ENCODE data around the gene CLEC2A. TPM values are rescaled to one million over a fixed set of nuclear protein-coding genes. Genes with fewer than 3 reads are reported as not detected.
"Not testable (repeated sequence)": the region's sequence is repeated elsewhere in the genome, so short reads cannot be mapped to it uniquely, and the experiment has no call there.

Gene CLEC2A, protein sequence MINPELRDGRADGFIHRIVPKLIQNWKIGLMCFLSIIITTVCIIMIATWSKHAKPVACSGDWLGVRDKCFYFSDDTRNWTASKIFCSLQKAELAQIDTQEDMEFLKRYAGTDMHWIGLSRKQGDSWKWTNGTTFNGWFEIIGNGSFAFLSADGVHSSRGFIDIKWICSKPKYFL
- total RNA-seq = not detected in 2 replicates

DNA sequence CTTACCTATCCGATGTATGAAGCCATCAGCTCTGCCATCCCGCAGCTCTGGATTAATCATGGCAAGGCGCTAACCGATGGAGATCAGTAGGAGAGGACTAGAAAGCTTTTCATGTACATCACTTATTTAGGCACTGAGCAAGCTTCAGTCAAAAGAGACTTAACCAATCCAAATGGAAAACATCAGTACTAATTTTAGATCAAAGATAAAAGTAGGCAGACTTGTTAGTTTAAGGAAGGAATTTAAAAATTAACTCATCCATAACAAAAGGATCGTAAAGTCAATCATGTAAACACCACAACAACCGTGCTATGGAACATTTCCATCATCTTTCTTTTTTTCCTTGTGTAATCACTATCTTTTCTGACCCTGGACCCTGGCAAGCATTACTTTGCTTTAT lies at the start of gene CLEC2A:
Gene CLEC2A (minus strand): TSS at position 101 of the 400 bp plus-strand sequence. CDS start 41 bp downstream, at position 60.
- intact Hi-C loops (cut with micrococcal nuclease) = no loop called here

DNA sequence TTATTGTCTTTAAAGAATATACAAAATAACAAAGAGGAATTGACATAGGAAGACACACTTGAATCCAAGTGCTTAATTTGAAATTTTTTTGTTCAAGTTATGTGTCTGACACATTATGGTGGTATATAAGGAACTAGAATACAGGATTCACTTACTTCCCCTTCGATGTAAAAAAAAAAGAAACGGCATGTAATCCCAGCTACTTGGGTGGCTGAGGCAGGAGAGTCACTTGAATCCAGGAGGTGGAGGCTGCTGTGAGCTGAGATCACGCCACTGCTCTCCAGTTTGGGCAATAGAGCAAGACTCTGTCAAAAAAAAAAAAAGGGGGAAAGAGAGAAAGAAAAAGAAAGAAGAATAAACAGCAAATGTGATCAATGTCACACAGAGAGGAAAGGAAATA lies 48.0 kb upstream of the CLEC2A start:
- intact Hi-C loops (cut with micrococcal nuclease) = no loop called here

DNA sequence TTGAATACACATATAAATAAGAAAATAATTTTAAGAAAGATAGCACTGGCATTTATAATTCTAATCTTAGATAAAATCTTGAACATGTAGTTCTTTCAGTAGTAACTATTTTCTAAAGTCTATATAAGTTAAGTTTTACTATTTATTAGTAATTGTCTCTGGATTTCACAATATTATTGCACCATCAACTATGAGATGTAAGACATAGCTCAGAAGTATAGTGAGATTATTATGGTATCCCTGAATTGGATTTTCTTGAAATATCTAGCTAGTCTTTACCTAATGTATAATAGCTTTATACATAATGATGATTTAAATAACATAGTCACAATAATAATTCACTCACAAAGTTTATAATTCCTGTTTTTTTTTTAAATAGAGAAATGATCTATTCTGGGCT lies 45.7 kb upstream of the CLEC2A start:
- intact Hi-C loops (cut with micrococcal nuclease) = no loop called here

DNA sequence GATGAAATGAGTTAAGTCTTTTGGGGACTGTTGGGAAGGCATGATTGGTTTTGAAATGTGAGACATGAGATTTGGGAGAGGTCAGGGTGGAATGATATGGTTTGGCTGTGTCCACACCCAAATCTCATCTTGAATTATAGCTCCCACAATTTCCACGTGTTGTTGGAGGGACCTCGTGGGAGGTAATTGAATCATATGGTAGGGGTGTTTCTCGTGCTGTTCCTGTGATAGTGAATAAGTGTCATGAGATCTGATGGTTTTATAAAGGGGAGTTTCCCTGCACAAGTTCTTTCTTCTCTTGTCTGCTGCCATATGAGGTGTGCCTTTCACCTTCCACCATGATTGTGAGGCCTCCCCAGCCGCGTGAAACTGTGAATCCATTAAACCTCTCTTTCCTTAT lies 44.5 kb upstream of the CLEC2A start:
- intact Hi-C loops (cut with micrococcal nuclease) = not testable (repeated sequence)

DNA sequence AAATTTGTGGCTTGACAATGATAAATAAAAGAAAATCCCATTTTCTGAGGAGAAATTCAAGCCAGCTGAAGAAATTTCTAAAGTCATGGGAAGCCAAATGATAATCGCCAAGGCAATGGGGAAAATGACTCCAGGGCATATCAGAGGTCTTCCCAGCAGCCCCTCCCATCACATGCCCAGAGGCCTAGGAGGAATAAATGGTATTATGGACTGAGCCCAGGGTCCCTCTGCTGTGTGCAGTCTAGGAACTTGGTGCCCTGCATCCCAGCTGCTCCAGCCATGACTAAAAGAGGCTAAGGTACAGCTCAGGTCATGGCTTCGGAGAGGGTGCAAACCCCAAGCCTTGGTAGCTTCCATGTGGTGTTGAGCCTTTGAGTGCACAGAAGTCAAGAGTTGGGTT lies 43.4 kb upstream of the CLEC2A start:
- intact Hi-C loops (cut with micrococcal nuclease) = no loop called here

DNA sequence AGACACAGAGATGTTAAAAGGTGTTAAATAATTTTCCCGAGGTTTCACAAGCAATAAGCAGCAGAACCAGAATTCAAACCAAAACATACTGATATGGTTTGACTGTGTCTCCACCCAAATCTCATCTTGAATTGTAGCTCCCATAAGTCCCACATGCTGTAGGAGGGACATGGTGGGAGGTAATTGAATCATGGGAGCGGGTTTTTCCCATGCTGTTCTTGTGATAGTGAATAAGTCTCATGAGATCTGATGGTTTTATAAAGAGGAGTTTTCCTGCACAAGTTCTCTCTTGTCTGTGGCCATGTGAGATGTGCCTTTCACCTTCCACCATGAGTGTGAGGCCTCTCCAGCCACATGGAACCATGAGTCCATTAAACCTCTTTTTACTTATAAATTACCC lies 42.6 kb upstream of the CLEC2A start:
- intact Hi-C loops (cut with micrococcal nuclease) = not testable (repeated sequence)

DNA sequence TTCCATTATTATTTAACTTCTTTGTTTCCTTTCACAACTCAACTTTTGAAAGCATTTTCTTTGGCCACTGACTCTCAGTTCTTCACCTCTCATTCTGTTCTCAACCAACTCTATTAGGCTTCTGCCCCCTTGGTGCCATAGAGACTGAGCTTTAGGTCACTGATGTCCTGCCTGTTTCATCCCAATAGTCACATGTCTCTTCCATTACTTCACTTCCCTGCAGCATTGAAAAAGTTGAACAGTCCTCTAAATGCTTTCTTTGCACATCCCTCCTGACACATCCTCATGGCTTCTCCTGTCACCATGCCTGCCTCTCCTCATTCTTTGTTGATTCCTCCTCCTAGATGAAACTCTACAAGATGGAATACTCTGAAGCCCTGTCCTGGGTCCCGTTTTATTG lies 41.8 kb upstream of the CLEC2A start:
- intact Hi-C loops (cut with micrococcal nuclease) = no loop called here

DNA sequence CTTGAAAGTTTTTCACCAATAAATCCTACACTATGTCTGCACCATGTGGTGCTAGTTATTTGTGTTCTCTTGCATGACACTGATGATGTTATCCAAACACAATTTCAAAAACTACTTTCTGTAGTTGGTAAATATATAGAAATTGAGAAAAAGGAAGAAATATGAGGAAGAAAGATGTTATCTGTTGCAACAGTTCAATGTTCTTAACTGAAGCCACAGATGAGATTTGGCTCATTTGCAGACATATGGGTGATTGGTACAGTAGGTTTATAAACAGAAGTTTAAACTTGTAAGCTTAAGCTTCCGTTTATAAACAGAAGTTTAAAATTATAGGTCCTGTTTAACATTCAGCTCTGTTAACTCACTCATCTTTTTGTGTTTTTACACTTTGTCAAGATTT lies 39.0 kb upstream of the CLEC2A start, which contains the start of gene CLEC12A:
Gene CLEC12A (plus strand): TSS at position 229 of the 400 bp plus-strand sequence. CDS start 188 bp downstream, outside the sequence.
- intact Hi-C loops (cut with micrococcal nuclease) = no loop called here

DNA sequence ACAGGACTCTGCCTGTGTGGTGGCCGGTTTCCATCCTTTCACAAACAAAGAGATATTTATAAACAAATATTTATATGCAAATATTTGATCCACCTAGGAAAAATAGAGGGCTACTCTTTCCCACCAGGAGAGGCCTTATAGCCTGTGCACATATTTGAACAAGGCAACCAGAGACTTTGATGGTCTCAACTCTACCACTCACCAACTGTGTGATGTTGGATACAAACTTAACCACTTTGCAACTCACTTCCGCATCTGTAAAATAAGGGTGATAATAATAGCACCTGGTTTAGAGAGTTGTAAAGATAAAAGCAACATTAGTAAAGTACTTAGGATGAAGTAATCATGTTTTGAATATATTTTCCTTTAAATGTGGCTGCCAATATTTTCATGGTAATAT lies 37.5 kb upstream of the CLEC2A start:
- intact Hi-C loops (cut with micrococcal nuclease) = no loop called here

DNA sequence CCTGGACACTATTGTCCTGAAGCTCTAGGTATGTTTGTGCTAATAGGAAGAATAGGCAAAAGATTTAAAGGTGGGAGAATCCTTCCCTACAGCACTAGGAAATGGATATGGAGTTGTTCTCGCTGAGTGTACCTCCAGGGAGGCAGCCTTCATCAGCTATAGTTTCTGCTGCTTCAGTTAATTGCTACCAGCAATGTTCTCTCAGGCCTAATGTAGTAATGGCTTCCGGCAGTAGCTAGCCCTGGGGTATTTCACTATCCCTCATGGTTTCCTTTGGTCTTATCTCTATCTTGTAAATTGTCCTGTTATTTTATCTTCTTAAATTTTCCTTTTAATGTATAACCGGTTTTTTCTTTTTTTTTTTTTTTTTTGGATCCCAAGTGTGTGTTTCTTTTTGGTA lies 29.7 kb upstream of the CLEC2A start:
- intact Hi-C loops (cut with micrococcal nuclease) = no loop called here

DNA sequence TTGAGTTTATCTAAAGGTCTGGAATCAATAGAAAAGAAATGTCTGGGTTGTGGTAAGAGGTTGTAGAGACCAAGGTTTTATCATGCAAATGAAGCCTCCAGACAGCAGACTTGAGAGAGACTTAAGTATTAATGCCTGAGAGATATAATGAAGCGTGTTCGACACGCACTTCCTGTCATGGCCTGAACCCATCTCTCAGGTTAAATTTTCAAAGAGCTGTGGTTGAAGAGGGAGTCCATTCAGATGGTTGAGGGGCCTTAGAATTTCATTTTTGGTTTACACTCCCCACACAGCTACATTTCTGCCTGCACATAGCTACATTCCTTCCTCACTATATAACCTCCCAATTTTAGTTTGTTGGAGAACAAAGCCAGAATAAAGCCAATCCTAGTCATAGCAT lies 28.9 kb upstream of the CLEC2A start:
- intact Hi-C loops (cut with micrococcal nuclease) = no loop called here

DNA sequence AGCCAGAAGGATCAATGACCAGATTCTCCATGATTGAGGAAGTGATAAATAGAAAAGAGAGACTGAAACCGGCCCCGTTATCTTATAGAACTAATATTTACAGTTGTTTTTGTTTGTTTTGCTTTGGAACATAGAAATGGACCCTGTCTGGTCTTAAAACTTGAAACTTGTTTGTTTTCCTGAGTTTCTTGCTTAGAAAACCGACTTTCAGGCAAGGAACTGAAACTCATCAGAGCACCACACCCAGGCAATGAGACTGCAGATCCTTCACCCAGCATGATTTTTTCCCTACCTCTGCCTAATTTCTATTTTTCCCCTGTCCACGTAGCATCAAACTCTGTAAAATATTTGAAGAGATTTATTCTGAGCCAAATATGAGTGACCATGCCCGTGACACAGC lies 28.4 kb upstream of the CLEC2A start:
- intact Hi-C loops (cut with micrococcal nuclease) = no loop called here

DNA sequence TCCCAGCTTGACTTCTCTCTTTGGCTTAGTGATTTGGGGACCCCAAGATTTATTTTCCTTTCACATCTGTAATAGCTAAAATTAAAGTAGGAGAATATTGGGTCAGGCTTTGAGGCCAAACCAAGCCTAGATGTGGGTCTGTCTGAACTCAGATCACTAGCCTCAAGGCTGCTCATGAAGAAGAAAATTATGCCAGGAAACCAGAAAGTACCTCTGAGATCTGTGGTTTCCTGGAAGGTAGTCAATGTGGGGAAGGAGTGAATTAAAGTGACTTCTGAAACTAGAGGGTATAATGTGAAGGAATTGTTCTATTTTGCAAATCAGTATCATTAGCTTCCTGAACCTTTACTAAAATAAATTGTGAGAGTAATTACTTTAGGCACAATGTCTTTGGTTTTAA lies 25.7 kb upstream of the CLEC2A start:
- intact Hi-C loops (cut with micrococcal nuclease) = loop anchor here (2.0 kb wide), 1 partner anchor 15 kb away; no protein-coding TSS in a partner anchor

DNA sequence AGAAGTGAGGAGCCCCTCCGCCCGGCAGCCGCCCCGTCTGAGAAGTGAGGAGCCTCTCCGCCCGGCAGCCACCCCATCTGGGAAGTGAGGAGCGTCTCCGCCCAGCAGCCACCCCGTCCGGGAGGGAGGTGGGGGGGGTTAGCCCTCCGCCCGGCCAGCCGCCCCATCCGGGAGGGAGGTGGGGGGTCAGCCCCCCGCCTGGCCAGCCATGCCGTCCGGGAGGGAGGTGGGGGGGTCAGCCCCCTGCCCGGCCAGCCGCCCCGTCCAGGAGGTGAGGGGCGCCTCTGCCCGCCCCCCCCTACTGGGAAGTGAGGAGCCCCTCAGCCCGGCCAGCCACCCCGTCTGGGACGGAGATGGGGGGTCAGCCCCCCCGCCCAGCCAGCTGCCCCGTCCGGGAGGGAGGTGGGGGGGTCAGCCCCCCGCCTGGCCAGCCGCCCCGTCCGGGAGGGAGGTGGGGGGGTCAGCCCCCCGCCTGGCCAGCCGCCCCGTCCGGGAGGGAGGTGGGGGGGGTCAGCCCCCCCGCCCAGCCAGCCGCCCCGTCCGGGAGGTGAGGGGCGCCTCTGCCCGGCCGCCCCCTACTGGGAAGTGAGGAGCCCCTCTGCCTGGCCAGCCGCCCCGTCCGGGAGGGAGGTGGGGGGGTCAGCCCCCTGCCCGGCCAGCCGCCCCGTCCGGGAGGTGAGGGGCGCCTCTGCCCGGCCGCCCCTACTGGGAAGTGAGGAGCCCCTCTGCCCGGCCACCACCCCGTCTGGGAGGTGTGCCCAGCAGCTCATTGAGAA lies 21.0 kb upstream of the CLEC2A start:
- intact Hi-C loops (cut with micrococcal nuclease) = not testable (repeated sequence)

DNA sequence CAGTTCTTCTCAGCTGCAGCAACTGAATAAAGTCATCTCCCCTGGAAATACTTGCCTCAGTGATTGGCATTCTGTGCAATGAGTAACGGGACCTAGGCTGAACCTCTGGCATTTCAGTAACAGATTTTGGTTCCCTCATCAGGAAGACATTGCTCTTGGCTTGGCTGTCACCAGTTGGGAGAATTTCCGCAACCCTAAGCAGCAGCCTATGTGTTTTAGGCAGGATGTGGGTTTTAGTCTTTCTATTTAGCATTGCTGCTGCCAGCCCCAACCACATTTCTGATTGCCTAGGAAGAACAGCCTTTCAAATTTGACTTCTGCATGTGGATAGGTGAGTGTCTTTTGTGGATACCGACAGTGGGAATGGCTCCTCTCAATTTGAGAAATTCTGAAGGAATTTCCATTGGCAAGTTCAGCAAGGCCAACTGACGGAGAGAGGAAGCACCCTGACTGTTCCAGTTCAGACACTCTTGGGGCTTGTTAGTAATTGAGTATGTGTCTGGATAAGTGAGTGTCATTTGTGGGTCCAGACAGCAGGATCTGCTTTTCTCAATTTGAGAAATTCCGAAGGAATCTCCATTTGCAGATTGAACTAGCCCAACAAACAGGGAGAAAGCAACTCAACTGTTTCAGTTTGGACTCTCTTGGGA lies 19.0 kb upstream of the CLEC2A start:
- intact Hi-C loops (cut with micrococcal nuclease) = loop anchor here (1.0 kb wide), 1 partner anchor 8 kb away; no protein-coding TSS in a partner anchor

DNA sequence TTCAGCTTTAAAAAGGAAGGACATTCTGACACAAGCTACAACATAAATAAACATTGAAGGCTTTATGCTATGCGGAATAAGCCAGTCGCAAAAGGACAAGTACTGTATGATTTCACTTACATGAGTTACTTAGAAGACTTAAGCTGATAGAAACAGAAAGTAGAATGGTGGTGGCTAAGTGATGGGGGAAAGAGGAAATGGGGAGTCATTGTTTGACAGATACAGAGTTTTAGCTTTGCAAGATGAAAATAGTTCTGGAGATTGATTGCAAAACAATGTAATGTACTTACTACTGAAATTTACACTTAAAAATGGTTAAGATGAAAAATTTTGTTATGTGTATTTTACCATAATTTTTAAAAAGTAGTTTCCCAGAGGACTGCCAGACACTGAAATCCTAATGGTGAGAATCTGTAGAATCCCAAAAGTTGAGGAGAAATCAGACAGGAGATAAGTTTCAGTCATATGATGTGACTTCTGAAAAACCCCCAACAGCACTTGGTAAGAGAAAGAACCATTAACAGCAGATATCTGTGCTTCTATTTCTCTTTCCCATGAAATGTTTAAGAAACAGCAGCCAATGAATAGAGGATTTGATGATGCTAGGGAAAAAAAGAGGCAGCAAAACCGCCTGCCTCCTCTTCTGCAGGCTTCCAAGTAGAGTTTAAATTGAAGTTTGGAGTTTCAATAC lies 16.6 kb upstream of the CLEC2A start:
- intact Hi-C loops (cut with micrococcal nuclease) = loop anchor here (5.0 to 10.0 kb wide), 2 partner anchors 196 to 266 kb away; partner anchors contain the start of gene GABARAPL1

DNA sequence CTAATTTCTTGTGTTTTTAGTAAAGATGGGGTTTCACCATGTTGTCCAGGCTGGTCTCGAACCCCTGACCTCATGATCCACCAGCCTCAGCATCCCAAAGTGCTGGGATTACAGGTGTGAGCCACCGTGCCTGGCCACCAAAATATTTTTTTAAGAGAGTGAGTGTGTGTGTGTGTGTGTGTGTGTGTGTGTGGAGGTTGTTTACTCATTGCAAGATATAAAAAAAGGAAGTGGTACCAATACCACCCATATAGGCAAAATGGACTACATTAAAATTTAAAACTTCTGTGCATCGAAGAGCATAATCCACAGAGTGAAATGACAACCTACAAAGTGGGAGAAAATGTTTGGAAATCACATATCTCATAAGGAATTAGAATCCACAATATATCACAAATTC lies 15.5 kb upstream of the CLEC2A start:
- intact Hi-C loops (cut with micrococcal nuclease) = loop anchor here (5.0 to 10.0 kb wide), 2 partner anchors 195 to 267 kb away; partner anchors contain the start of gene GABARAPL1

DNA sequence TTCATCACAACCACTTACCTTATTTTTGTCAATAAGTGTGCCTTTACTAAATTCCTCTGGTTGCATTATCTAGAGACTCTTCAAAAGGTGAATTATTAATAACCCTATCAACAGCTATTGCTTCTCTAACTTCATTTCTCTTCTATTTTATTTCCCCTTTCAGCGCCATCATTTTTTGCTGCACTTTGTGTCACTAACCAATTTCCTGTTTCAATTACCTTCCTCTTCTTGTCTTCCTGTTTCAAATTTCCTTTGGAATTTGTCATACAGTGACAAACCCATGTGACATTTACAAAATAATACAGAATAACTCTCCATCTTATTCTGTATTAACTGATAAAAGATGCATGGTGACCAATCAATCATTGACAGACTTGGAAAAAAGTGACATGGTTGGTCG lies 12.2 kb upstream of the CLEC2A start:
- intact Hi-C loops (cut with micrococcal nuclease) = loop anchor here (5.0 to 10.0 kb wide), 3 partner anchors 77 to 270 kb away; partner anchors contain the start of genes CLEC2B and GABARAPL1

DNA sequence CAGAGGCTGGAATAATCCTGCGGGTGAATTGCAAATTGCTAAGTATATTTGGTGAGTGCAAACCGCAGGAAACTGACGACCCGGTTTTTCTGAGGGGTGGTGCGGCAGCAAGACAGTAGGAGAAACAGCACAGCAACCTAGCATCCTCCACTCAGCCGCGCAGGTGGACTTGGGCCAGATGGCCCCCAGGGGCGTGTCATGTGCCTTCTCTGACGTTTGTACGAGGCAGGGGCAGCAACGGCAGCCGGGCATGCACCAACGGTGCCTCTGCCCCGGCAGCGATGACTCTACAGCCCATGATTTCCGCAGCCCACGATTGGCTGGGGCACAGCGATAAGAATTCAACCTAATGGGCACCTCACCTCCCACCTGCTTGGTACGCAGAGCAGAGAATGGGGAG lies 11.1 kb upstream of the CLEC2A start:
- intact Hi-C loops (cut with micrococcal nuclease) = loop anchor here (1.0 to 10.0 kb wide), 5 partner anchors 8 to 272 kb away; partner anchors contain the start of genes CLEC2B and GABARAPL1

DNA sequence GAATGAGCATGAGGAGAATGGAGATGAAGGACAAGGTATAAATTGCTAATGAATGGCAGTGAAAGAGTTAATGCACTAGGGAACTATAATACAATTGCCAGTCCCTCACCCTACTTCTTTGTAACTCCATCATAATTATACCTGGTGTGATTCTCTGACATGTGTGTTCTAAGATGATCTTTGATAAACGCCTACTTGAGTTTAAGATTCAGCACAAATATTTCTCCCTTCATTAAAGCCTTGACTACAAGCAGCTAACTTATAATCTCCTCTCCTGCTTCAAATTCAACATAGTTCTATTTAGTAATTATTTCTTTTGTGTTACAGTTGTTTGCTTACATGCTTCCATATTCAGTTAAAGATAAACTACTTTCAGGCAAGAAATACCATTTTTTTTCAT lies 9.7 kb upstream of the CLEC2A start:
- intact Hi-C loops (cut with micrococcal nuclease) = loop anchor here (2.0 to 10.0 kb wide), 5 partner anchors 15 to 273 kb away; partner anchors contain the start of genes CLEC2B and GABARAPL1

DNA sequence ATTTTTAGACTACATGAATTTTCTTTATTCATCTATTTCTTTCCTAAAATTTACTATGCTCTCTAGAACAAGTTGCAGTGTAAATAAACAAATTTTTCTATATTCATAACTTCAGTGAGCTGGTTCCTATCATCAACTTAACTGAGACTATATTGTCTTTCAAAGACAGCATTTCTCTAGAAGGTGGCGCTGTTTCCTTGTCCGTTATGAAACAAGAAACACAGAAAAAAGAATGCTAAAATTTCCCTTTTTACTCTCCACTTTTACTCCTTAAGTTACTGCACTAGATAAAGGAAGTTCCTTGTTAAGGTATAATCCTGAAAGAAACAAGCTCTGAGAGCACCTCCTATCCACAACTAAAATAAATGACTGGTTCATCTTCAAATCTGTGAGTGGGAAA lies 8.2 kb upstream of the CLEC2A start:
- intact Hi-C loops (cut with micrococcal nuclease) = loop anchor here (1.0 to 10.0 kb wide), 5 partner anchors 69 to 274 kb away; partner anchors contain the start of genes CLEC2B and GABARAPL1

Data from T-helper 2 cell treated with Interferon-gamma antibody and Interleukin-4, amounts not matched to agents 100 ng/mL and 5 ng/mL, for 36 hours (primary cell).